DOHH2 (cell line): ENCODE measurements around the gene TBC1D16.

Experiments
- EZH2phosphoT487 ChIP-seq: fragments of 200-600 bp; sonication (generic); IDR thresholded peaks from 2 replicates; pipeline ENCODE4 v1.6.1; 2017; ENCODE audit warnings: borderline replicate concordance, mild to moderate bottlenecking, antibody characterized with exemption, low read length, moderate library complexity, mixed read lengths
- TF ChIP-seq, protein P1 (sequence below): fragments of 200-600 bp; sonication (generic); IDR thresholded peaks from one replicate; pipeline ENCODE4 v1.5.1; 2014; ENCODE audit warnings: antibody characterized with exemption, mild to moderate bottlenecking, low read depth, low read length; ENCODE audit not compliant: poor library complexity, severe bottlenecking

DNA sequence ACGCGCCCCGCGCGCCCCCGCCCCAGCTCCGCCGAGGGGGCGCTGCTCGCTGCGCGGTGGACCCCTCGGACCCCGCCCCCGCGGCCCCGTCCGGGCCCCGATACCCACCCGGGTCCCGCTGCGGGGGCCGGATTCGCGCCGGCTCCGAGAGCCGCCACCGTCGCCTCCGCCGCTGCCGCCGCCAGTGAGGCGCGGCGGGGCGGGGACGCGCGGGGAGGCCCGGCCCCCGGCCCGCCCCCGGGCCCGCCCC is at the start of gene TBC1D16:
- TF ChIP-seq, protein P1, sequence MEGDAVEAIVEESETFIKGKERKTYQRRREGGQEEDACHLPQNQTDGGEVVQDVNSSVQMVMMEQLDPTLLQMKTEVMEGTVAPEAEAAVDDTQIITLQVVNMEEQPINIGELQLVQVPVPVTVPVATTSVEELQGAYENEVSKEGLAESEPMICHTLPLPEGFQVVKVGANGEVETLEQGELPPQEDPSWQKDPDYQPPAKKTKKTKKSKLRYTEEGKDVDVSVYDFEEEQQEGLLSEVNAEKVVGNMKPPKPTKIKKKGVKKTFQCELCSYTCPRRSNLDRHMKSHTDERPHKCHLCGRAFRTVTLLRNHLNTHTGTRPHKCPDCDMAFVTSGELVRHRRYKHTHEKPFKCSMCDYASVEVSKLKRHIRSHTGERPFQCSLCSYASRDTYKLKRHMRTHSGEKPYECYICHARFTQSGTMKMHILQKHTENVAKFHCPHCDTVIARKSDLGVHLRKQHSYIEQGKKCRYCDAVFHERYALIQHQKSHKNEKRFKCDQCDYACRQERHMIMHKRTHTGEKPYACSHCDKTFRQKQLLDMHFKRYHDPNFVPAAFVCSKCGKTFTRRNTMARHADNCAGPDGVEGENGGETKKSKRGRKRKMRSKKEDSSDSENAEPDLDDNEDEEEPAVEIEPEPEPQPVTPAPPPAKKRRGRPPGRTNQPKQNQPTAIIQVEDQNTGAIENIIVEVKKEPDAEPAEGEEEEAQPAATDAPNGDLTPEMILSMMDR, result no peak
- TF ChIP-seq EZH2phosphoT487, result no peak
